CD4-positive, CD25-positive, alpha-beta regulatory T cell (primary cell): Measurements from ENCODE around the gene PNMA6E. TPM values are rescaled to one million over a fixed set of nuclear protein-coding genes. Genes with fewer than 3 reads are reported as not detected.

Source experiments
- ATAC-seq, 2 donors: fragments of 150-1000 bp; cut with Tn5 transposase; one replicate each; pipeline ENCODE4 v1.10.0; 2021; ENCODE audit warnings: low read depth in 2 of 2, moderate number of reproducible peaks in 2 of 2, moderate library complexity in 1 of 2
- DNase-seq, 3 donors: peaks; one replicate each; pipeline versions ENCODE4 v3.0.0 to v3.0.0-alpha.2; 2012 to 2022; ENCODE audit warnings: mixed read lengths in 1 of 3
- H3K27ac ChIP-seq: one replicate; pipeline ENCODE4 v1.7.0; 2013; ENCODE audit warnings: mild to moderate bottlenecking, low read length; ENCODE audit not compliant: insufficient read depth, poor library complexity, severe bottlenecking
- H3K27me3 ChIP-seq: one replicate; pipeline ENCODE4 v1.7.0; 2013; ENCODE audit warnings: low read length; ENCODE audit not compliant: control insufficient read depth, insufficient read depth
- H3K36me3 ChIP-seq: one replicate; pipeline ENCODE4 v1.7.0; 2013; ENCODE audit warnings: mild to moderate bottlenecking, low read length, moderate library complexity; ENCODE audit not compliant: control insufficient read depth, insufficient read depth
- H3K4me1 ChIP-seq: 2 replicates; pipeline ENCODE4 v1.7.0; 2013; ENCODE audit warnings: mild to moderate bottlenecking, low read length; ENCODE audit not compliant: insufficient read depth, control insufficient read depth, poor library complexity, severe bottlenecking
- H3K4me3 ChIP-seq: one replicate; pipeline ENCODE4 v1.7.0; 2013; ENCODE audit warnings: low read depth, mild to moderate bottlenecking, low read length, moderate library complexity
- H3K9me3 ChIP-seq, 2 experiments: 1 replicate in 1 of 2; 2 replicates in 1 of 2; pipeline ENCODE4 v1.7.0; 2013; ENCODE audit warnings: low read length in 2 of 2, mild to moderate bottlenecking in 1 of 2, moderate library complexity in 1 of 2; ENCODE audit not compliant: control insufficient read depth in 2 of 2
- H3K27ac Mint-ChIP-seq, 3 donors: one replicate each; pipeline ENCODE4 v1.8.0; 2020 to 2022; ENCODE audit warnings: mild to moderate bottlenecking in 3 of 3, mixed read lengths in 3 of 3, moderate library complexity in 2 of 3
- H3K27me3 Mint-ChIP-seq: one replicate; pipeline ENCODE4 v1.8.0; 2022; ENCODE audit warnings: mild to moderate bottlenecking, mixed read lengths
- H3K36me3 Mint-ChIP-seq: one replicate; pipeline ENCODE4 v1.8.0; 2020; ENCODE audit warnings: mixed read lengths
- H3K4me1 Mint-ChIP-seq, 4 donors: one replicate each; pipeline ENCODE4 v1.8.0; 2020 to 2022; ENCODE audit warnings: mixed read lengths in 4 of 4, mild to moderate bottlenecking in 1 of 4
- H3K4me3 Mint-ChIP-seq, 4 donors: one replicate each; pipeline ENCODE4 v1.8.0; 2020 to 2022; ENCODE audit warnings: mild to moderate bottlenecking in 4 of 4, mixed read lengths in 4 of 4, moderate library complexity in 3 of 4
- H3K9me3 Mint-ChIP-seq, 7 donors: one replicate each; pipeline ENCODE4 v1.8.0; 2020 to 2022; ENCODE audit warnings: mixed read lengths in 7 of 7, mild to moderate bottlenecking in 3 of 7, moderate library complexity in 2 of 7
- polyA plus RNA-seq, 4 donors: library from polyadenylated mRNA; unstranded; fragments of 300-500 nt; fragmentation: Illumina TruSeq; gene quantifications; one replicate each; pipeline ENCODE4 v1.2.3, GENCODE V29; 2021
- total RNA-seq: library from RNA; stranded (reverse); gene quantifications from one replicate; pipeline ENCODE4 v1.2.3, GENCODE V29; 2022

The PNMA6E gene
- total and polyA plus RNA-seq, 5 donors from 2014 or later: not detected

DNA sequence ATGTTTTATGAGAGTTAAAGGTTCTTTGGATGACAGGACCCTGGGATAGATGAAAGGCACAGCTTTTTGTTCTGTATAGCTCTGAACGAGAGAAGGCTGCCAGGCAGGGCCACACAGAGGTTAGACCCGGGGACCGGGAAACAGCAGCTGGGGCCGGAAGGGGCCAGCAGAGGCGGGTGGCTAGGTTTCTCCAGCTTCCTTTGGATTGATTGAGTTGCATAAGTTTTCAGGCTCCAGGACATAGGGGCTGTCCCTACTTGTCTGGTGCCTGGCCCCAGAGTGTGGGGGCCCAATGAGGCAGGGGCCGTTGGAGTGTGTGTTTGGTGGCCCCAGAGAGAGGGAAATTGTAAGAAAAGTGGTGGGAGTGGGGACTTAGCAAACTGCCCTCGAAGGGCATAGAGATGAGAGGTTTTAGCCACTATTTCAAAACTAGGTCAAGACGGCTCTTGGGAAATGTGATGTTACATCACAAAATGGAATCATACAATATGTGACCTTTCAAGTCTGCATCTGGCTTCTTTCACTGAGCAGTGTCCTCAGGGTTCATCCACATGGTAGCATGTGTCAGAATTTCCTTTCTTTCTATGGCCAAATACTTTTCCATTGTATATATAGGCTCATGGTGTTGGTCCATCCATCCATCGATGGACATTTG, 13.8 kb upstream of the PNMA6E start:
- H3K27ac ChIP-seq: no peak overlapping the region
- H3K4me3 Mint-ChIP-seq: no peak overlapping the region
- H3K9me3 Mint-ChIP-seq: peaks cover 0 to 3% (median 0%) of the 10 kb centered on the region in 7 donors

GRCh38 chrX:153413731-153414130, 12.6 kb upstream of the PNMA6E start:
- H3K27me3 Mint-ChIP-seq: peaks cover 4% of the 10 kb centered on the region
- Histone ChIP-seq H3K4me3 (no peak overlapping the region), H3K9me3 (no peaks in the 10 kb centered on the region), H3K27me3 (no peaks in the 10 kb centered on the region), H3K36me3 (no peaks in the 10 kb centered on the region), H3K27ac (no peak overlapping the region), H3K4me1 (peaks cover 7% of the 10 kb centered on the region)
- no peak for ATAC-seq
- peaks cover 0 to 11% (median 4%) of the 10 kb centered on the region in 4 donors for H3K4me1 Mint-ChIP-seq
- H3K4me3 Mint-ChIP-seq: peak overlapping the region in 2 of 4 donors; percentile 36 to 42
- H3K9me3 Mint-ChIP-seq: peaks cover 0 to 3% (median 0%) of the 10 kb centered on the region in 7 donors
- DNase-seq: no peak
- no peaks in the 10 kb centered on the region for H3K36me3 Mint-ChIP-seq
- H3K27ac Mint-ChIP-seq: peak overlapping the region in 1 of 3 donors; percentile 69

More for the DNA sequence above, 13.8 kb upstream of the PNMA6E start:
- no peaks in the 10 kb centered on the region for H3K27me3 ChIP-seq
- H3K4me3 ChIP-seq: no peak overlapping the region
- H3K9me3 ChIP-seq: no peaks in the 10 kb centered on the region
- Mint-ChIP-seq H3K4me1 (peaks cover 0 to 11% (median 4%) of the 10 kb centered on the region in 4 donors), H3K36me3 (no peaks in the 10 kb centered on the region), H3K27me3 (peaks cover 4% of the 10 kb centered on the region), H3K27ac (no peak overlapping the region)
- peaks cover 7% of the 10 kb centered on the region for H3K4me1 ChIP-seq
- ATAC-seq (no peak), DNase-seq (no peak)
- no peaks in the 10 kb centered on the region for H3K36me3 ChIP-seq

DNA sequence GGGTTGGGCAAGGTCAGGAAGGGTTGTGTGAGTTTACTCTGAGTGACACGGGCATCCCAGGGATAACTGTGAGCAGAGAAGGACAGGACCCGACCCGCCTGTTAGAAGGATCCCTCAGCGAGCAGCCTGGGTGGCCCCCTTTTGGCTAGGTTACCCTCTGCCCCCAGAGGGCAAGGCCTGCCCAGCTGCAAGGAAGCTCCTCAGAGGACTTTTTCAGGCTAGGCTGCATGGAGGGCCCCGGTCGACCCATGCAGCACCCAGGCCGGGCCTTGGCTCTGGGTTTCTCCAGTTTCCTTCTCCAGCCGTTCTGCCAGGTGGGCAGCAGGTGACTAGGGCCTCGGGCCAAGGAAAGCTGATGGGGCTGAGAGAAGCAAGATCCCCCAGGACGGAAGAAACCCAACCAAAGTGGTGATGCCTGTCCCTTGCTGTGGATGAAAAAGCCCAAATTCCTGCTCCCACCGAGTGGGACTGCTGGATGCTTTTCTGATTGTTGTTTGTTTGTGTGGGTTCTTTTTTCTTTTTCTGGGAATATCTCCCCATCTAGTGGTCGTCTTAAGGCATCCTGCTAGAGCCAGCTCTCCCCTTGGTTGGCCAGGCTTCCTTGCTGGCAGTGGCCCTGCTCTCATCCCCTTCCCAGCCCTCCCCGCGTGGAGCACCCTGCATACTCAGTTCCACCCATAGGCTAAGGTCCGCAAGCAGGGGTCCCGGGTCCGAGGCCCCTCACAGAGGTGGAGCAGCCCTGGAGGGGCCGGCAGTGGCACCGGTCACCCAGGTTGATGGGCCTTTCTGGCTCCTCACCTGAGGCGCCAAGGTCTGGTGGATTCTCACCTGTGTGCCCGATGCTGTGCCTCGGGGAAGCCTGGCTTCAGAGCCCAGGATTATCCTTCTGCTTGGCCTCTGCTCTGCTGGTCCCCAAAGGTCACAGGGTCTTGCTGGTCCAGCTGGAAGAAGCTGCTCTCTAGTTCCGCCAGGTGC, 11.9 kb upstream of the PNMA6E start:
- no peaks in the 10 kb centered on the region for H3K27me3 ChIP-seq
- no peak overlapping the region for H3K27ac Mint-ChIP-seq
- no peaks in the 10 kb centered on the region for H3K36me3 Mint-ChIP-seq
- H3K27me3 Mint-ChIP-seq: peaks cover 4% of the 10 kb centered on the region
- H3K9me3 ChIP-seq: no peaks in the 10 kb centered on the region
- H3K9me3 Mint-ChIP-seq: no peaks in the 10 kb centered on the region
- H3K4me3 ChIP-seq: no peak overlapping the region
- no peak overlapping the region for H3K4me3 Mint-ChIP-seq
- H3K4me1 ChIP-seq: peaks cover 7% of the 10 kb centered on the region
- no peak for ATAC-seq
- peaks cover 0 to 11% (median 4%) of the 10 kb centered on the region in 4 donors for H3K4me1 Mint-ChIP-seq
- no peak for DNase-seq
- no peak overlapping the region for H3K27ac ChIP-seq
- H3K36me3 ChIP-seq: no peaks in the 10 kb centered on the region

GRCh38 chrX:153411988-153412574, 10.9 kb upstream of the PNMA6E start:
- H3K36me3 Mint-ChIP-seq: no peaks in the 10 kb centered on the region
- H3K27ac Mint-ChIP-seq: no peak overlapping the region
- no peaks in the 10 kb centered on the region for H3K36me3 ChIP-seq
- no peak for ATAC-seq
- DNase-seq: no peak
- no peak overlapping the region for H3K27ac ChIP-seq
- H3K4me1 Mint-ChIP-seq: peaks cover 0 to 11% (median 4%) of the 10 kb centered on the region in 4 donors
- no peak overlapping the region for H3K4me3 ChIP-seq
- peaks cover 7% of the 10 kb centered on the region for H3K4me1 ChIP-seq
- H3K27me3 ChIP-seq: no peaks in the 10 kb centered on the region
- no peaks in the 10 kb centered on the region for H3K9me3 ChIP-seq
- H3K9me3 Mint-ChIP-seq: no peaks in the 10 kb centered on the region
- H3K4me3 Mint-ChIP-seq: peak overlapping the region in 3 of 4 donors; percentile 73 to 86 (median 82)
- peaks cover 4% of the 10 kb centered on the region for H3K27me3 Mint-ChIP-seq

- Mint-ChIP-seq H3K4me3 (peak within 1 kb of the TSS in 3 of 4 donors; percentile 74 to 86 (median 82)), H3K36me3 (no peaks in the 10 kb centered on the region), H3K9me3 (no peaks in the 10 kb centered on the region), H3K27ac (peak within 1 kb of the TSS in 1 of 3 donors; percentile 89), H3K4me1 (peaks cover 0 to 11% (median 4%) of the 10 kb centered on the region in 4 donors), H3K27me3 (peaks cover 4% of the 10 kb centered on the region)
- no peaks in the 10 kb centered on the region for H3K9me3 ChIP-seq
- H3K27ac ChIP-seq: no peak within 1 kb of the TSS
- H3K4me1 ChIP-seq: peaks cover 7% of the 10 kb centered on the region
- H3K36me3 ChIP-seq: no peaks in the 10 kb centered on the region
- DNase-seq (peak; percentile 2 to 19 (median 18)), ATAC-seq (peak; percentile 28 to 48)
- H3K4me3 ChIP-seq: no peak within 1 kb of the TSS
- no peaks in the 10 kb centered on the region for H3K27me3 ChIP-seq
Observed at GRCh38 chrX:153411255-153411987, 10.3 kb upstream of the PNMA6E start, which contains the start of gene ZFP92. TSS of gene ZFP92 (plus strand) at chrX:153411472. CDS start at chrX:153418323, 6,851 bp downstream.

GRCh38 chrX:153410888-153411254, 9.7 kb upstream of the PNMA6E start:
- Mint-ChIP-seq H3K27me3 (peaks cover 4% of the 10 kb centered on the region), H3K27ac (peak overlapping the region in 1 of 3 donors; percentile 89), H3K4me3 (peak overlapping the region in 2 of 4 donors; percentile 70 to 74), H3K36me3 (no peaks in the 10 kb centered on the region), H3K9me3 (no peaks in the 10 kb centered on the region), H3K4me1 (peaks cover 0 to 11% (median 4%) of the 10 kb centered on the region in 4 donors)
- peaks cover 7% of the 10 kb centered on the region for H3K4me1 ChIP-seq
- H3K27ac ChIP-seq: no peak overlapping the region
- no peak for ATAC-seq
- no peak for DNase-seq
- no peak overlapping the region for H3K4me3 ChIP-seq
- H3K9me3 ChIP-seq: no peaks in the 10 kb centered on the region
- H3K36me3 ChIP-seq: no peaks in the 10 kb centered on the region
- H3K27me3 ChIP-seq: no peaks in the 10 kb centered on the region

- no peaks in the 10 kb centered on the region for H3K36me3 Mint-ChIP-seq
- no peaks in the 10 kb centered on the region for H3K9me3 Mint-ChIP-seq
- Histone ChIP-seq H3K36me3 (no peaks in the 10 kb centered on the region), H3K27me3 (no peaks in the 10 kb centered on the region), H3K9me3 (no peaks in the 10 kb centered on the region), H3K4me3 (no peak overlapping the region), H3K4me1 (peaks cover 7% of the 10 kb centered on the region), H3K27ac (no peak overlapping the region)
- ATAC-seq: no peak
- DNase-seq: no peak
- H3K4me1 Mint-ChIP-seq: peaks cover 0 to 11% (median 4%) of the 10 kb centered on the region in 4 donors
- peaks cover 4% of the 10 kb centered on the region for H3K27me3 Mint-ChIP-seq
- no peak overlapping the region for H3K27ac Mint-ChIP-seq
- H3K4me3 Mint-ChIP-seq: no peak overlapping the region
Observed at GRCh38 chrX:153410373-153410772, 9.2 kb upstream of the PNMA6E start.
